GM15510 (cell line): Measurements from ENCODE around the gene FAM186B.

Experiments used
- POLR2A ChIP-seq: IDR thresholded peaks from 3 replicates; pipeline ENCODE4 v1.6.1; 2011; ENCODE audit warnings: borderline replicate concordance; ENCODE audit not compliant: insufficient read length; ENCODE audit errors: extremely low read depth

The FAM186B gene

DNA sequence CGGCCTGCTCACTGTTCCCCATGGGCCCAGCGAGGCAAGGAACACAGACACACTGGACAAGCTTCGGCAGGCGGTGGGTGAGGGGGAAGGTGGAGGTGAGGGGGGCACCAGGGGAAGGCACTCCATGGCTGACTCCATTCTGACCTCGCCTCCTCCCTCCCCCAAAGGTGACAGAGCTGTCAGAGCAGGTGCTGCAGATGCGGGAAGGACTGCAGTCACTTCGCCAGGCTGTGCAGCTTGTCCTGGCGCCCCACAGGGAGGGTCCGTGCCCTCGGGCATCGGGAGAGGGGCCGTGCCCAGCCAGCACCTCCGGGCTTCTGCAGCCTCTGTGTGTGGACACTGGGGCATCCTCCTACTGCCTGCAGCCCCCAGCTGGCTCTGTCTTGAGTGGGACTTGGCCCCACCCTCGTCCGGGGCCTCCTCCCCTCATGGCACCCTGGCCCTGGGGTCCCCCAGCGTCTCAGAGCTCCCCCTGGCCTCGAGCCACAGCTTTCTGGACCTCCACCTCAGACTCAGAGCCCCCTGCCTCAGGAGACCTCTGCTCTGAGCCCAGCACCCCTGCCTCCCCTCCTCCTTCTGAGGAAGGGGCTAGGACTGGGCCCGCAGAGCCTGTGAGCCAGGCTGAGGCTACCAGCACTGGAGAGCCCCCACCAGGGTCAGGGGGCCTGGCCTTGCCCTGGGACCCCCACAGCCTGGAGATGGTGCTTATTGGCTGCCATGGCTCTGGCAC is 48.1 kb downstream of the FAM186B start:
- TF ChIP-seq POLR2A = no peak

DNA sequence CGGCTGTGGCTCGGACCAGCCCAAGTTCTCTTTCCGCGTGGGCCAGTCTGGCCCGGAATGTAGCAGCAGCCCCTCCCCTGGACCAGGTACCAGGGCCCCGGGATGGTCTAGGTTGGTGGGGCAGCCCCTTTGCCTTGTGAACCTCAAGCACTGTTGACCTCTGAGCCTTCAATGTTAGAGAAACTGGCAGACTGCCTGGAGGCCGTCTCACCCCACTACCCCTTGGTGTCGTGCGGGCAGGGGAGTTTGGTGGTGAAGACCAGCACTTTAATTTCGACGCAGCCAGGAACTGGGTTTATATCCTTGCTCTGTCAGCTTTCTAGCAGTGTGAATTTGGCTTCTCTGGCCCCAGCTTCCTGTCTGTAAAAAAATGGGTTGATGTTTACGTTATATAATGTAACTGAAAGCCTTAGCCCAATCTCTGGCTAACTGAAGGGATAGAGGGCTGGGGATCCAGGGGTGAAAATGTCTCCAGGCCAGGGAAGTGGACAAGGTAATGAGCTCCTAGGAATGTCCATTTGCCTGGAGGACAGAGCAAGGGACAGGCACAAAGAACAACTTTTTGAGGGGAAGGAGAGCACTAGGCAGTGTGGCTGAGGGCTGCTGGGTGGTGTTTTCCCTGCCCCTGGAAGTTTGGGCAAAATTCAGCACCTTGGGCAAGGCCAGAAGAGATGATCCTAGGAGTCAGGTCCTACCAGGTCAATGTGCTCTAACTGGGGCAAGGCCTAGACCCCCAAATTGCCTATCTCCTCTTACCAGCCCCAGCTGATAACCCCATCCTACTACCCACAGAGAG is 48.9 kb downstream of the FAM186B start:
- TF ChIP-seq POLR2A = no peak

DNA sequence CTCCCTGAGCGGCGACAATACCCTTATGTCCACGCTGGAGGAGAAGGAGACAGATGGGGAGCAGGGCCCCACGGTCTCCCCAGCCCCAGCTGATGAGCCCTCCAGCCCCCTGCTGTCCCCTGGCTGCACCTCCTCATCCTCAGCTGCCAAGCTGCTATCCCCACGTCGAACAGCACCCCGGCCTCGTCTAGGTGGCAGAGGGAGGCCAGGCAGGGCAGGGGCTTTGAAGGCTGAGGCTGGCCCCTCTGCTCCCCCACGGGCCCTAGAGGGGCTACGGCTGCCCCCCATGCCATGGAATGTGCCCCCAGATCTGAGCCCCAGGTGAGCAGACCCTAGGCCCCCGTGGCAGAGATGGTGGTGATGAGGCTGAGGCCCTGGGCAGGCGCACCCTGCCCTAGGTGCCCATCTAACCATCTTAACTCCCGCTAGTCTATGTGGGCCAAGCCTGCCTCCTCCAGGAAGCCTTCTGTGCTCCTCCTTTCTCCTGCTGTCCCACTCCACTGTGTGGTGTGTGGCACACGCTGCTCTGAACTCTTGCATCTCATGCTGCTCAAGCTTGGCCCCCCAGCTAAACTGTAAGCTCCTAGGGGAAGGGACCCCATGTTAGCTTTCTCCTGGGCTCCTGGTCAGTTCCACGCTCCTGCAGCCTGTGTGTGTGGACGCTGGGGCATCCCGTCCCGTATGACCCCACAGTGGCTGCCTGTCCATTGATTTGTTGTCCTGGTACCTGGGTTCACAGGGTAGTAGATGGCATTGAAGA is 49.6 kb downstream of the FAM186B start:
- TF ChIP-seq POLR2A = no peak

DNA sequence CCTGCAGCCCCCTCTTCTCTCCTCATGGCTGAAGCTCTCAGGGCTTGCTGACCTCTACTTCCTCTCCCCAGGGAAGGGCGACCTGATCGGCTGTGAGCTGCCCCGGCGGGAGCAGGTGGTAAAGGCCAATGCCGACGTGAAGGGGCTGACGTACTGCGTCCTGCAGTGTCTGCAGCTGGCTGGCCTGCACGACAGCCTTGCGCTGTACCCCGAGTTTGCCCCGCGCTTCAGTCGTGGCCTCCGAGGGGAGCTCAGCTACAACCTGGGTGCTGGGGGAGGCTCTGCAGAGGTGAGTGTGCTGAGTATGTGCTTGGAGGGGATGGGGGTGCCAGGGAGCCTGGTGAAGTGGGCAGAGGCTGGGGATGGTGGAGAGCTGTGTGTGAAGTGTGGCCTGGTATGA is 51.2 kb downstream of the FAM186B start:
- TF ChIP-seq POLR2A = no peak

DNA sequence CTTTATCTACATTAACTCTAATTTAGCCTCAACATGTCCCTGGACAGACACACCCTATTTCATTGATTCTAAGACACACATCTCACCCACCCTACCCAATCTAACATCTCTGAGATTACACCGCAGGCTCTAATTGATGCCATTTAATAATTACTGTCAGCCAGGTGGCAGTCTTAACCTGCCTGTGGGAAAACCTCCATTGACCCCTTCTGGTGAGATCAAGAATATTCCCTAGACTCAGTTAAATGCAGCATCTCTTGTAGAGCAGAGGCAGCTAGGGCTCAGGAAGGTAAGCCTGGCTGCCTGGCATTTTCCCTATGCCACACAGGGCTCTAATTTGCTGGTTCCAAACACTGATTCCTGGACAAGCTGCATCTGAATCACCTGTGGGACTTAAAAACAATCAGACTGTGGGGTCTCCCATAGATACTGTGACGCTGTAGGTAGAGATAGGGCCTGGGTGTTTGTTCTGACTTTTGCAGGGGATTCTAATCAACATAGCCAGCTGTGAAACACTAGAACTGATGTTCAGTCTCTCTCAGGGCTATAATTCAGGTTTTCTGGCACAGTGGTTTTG is 51.8 kb downstream of the FAM186B start:
- no peak for TF ChIP-seq POLR2A

DNA sequence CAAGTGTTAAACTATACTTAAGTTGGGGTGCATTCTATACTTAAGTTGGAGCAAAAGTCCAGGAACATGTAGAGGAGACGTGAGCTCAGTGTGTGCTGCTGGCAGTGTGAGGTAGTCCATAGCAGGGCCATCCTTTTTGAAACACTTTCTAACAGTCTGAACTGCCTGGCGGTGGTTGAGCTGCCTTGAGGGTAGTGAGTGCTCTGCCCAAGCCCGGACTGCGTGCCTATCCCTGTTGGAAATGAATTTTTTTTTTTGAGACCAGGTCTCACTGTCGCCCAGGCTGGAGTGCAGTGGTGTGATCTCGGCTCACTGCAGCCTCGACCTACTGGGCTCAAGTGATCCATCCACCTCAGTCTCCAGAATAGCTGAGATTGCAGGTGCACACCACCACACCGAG is 52.5 kb downstream of the FAM186B start:
- no peak for TF ChIP-seq POLR2A

DNA sequence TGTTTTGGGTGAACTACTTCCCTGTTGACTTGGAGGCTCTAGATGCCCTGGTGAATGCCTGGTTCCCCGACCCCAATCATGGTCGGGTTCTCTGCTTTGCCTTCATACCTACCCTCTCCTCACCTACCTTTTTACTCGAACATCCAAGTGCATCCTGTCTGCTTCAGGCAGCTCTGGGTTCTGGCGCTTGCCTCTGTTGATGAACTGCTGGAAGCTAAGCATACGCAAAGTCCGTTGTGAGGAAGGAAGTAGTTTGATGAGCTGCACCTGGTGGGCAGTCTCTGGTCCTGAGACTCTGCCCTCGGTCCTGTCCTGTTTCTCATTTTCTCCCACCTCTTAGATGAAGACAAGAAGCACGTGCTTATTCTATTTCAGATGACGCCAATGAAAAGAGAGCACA is 53.0 kb downstream of the FAM186B start:
- no peak for TF ChIP-seq POLR2A

DNA sequence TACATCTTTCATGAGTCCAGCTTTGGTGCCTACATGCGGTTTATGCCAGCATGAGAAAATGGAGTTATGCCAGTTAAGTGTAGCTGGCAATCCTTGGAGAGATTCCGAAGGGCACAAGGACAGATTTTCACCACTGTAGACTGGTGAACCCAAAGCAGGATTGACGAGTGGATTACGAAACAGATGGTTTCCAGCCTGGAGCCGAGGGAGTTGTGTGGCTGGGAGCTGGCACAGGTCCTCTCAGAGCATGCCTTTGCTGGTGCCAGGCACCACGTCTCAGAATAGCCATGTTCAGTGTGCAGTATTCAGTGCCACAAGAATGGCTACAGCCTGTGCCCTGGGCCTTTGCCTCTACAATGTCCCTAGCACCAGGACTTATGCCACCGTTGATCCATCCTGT is 53.4 kb downstream of the FAM186B start:
- no peak for TF ChIP-seq POLR2A

DNA sequence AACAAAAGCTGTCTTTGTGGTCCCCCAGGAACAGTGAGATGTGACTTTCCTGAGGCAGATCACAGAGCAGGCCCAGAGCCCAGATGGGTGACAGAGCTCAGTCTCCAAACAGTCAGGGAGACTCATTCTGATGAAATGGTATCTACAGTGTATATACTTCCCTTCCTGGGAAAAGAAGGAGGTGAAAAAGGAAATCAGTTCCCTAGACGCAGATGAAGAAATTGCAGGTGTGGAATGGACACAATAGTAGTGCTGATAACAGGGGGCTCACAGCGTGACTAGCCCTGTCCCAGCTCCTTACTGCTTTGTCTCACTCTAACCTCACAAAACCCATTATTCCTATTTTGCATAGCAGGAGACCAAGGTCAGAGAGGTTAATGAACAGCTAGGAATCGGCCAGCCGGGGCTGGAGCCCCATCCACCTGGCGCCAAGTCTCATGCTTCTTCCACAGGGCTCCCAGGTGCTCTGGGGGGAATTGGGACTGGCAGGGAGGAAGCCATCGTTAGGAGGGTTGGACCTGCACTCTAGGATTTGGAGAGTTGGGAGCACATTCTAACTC is 54.7 kb downstream of the FAM186B start:
- TF ChIP-seq POLR2A = no peak

DNA sequence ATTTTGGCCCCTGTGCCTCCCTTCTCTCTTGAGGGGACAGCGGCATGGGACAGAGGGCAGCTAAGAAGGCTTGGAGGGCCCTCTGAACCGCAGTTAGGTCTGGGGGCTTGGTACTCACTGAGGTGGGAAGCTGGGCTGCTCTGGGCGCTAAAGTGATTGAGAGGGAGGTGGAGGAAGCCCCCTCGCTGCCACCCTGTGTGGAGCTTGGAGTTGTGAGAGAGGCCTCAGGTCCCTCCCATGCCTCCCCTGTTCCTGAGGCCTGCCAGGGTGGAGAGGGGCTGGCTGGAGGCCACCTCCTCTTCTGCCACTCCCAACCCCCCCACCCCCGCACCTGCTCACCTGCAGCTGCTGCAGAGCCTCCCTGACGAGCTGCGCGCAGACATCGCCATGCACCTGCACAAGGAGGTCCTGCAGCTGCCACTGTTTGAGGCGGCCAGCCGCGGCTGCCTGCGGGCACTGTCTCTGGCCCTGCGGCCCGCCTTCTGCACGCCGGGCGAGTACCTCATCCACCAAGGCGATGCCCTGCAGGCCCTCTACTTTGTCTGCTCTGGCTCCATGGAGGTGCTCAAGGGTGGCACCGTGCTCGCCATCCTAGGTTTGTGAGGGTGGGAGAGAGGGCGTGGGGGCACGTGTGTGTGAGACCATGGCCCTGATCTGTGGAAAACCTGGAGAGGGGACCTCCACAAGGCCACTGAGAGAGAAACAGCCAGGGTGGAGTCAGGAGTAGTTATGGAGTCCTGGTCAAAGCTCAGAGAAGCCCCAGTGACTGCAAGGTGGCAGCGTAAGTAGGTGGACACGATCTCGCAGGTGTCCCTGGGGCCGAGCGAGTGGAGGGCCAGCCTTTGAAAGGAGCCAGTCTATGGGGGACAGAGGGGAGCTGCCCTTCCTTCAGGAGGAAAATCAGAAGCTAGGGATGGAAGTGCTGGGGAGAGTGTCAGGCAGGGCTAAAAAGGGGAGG is 55.4 kb downstream of the FAM186B start:
- no peak for TF ChIP-seq POLR2A

DNA sequence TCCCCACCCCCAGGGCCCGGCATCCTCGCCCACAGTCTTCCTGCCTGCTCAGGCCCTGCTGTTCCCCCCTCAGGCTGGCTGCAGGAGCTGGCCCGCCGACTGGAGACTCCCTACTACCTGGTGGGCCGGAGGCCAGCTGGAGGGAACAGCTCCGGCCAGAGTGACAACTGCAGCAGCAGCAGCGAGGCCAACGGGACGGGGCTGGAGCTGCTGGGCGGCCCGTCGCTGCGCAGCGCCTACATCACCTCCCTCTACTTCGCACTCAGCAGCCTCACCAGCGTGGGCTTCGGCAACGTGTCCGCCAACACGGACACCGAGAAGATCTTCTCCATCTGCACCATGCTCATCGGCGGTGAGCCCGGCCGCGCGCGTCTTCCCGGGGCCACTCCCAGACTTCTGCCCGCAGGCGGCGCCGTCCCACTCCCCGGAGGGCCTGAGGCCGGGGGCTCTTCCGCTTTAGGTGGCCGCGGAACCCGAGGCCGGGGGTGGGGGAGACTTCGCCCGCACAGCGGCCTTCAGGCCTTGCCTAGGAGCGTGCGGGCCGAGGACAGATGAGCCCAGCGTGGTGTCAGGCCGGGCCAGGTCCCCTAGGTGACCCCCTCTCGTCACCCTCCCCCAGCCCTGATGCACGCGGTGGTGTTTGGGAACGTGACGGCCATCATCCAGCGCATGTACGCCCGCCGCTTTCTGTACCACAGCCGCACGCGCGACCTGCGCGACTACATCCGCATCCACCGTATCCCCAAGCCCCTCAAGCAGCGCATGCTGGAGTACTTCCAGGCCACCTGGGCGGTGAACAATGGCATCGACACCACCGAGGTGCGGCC is 56.4 kb downstream of the FAM186B start:
- no peak for TF ChIP-seq POLR2A

DNA sequence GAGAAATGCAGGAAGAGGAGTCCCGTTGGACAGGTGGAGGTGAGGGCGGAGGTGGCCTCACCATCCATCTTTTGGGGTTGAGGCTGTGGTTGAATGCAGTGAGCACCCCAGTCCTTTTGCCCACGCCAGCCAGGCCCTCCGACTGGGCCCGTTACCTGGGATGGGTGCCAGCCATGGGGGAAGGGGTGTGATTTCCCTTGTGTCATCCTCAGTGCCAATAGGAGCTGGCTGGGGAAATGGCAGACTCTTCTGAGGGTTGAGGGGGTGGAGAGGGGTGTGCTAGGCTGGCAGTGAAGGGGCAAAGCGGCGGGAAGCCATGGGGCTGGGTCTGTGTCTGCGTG is 57.0 kb downstream of the FAM186B start:
- TF ChIP-seq POLR2A = no peak
